GM23338 (cell line): Measurements from ENCODE around the gene PSORS1C2. TPM values are rescaled to one million over a fixed set of nuclear protein-coding genes. Genes with fewer than 3 reads are reported as not detected.

Experiments
- ATAC-seq: fragments of 200-7000 bp; cut with Tn5 transposase; 3 replicates; pipeline ENCODE4 v1.9.1; 2020
- DNase-seq: peaks from one replicate; pipeline ENCODE4 v3.0.0-alpha.2; 2015; ENCODE audit warnings: low spot score
- H2AFZ ChIP-seq: fragments of 200-600 bp; sonication (generic); 2 replicates; pipeline ENCODE4 v1.8.0; 2016; ENCODE audit warnings: antibody characterized with exemption, mild to moderate bottlenecking, moderate library complexity
- H3F3A ChIP-seq: fragments of 200-600 bp; sonication (generic); replicated peaks from 2 replicates; pipeline ENCODE4 v1.8.0; 2017; ENCODE audit warnings: antibody characterized with exemption, mixed run types, low read depth
- H3K27ac ChIP-seq: fragments of 200-600 bp; sonication (generic); 2 replicates; pipeline ENCODE4 v1.6.1; 2016; ENCODE audit warnings: low read depth
- H3K27me3 ChIP-seq: fragments of 200-600 bp; sonication (generic); 2 replicates; pipeline ENCODE4 v1.8.0; 2016; ENCODE audit warnings: mild to moderate bottlenecking, mixed run types, moderate library complexity; ENCODE audit not compliant: insufficient read depth
- H3K36me3 ChIP-seq: fragments of 200-600 bp; sonication (generic); 2 replicates; pipeline ENCODE4 v1.8.0; 2016; ENCODE audit warnings: mild to moderate bottlenecking; ENCODE audit not compliant: insufficient read depth
- H3K4me1 ChIP-seq: fragments of 200-600 bp; sonication (generic); 2 replicates; pipeline ENCODE4 v1.8.0; 2016; ENCODE audit warnings: mild to moderate bottlenecking, moderate library complexity; ENCODE audit not compliant: insufficient read depth
- H3K4me2 ChIP-seq: fragments of 200-600 bp; sonication (generic); 2 replicates; pipeline ENCODE4 v1.7.1; 2017; ENCODE audit warnings: mixed run types
- H3K4me3 ChIP-seq: fragments of 200-600 bp; sonication (generic); 2 replicates; pipeline ENCODE4 v1.6.1; 2016; ENCODE audit warnings: mixed run types
- H3K79me2 ChIP-seq: fragments of 200-600 bp; sonication (generic); replicated peaks from 2 replicates; pipeline ENCODE4 v1.8.0; 2017; ENCODE audit warnings: mild to moderate bottlenecking; ENCODE audit not compliant: insufficient read depth
- H3K9me2 ChIP-seq: fragments of 200-600 bp; sonication (generic); 2 replicates; pipeline ENCODE4 v1.8.0; 2017; ENCODE audit not compliant: insufficient read depth
- H4K20me1 ChIP-seq: fragments of 200-600 bp; sonication (generic); replicated peaks from 2 replicates; pipeline ENCODE4 v1.8.0; 2017; ENCODE audit warnings: mild to moderate bottlenecking; ENCODE audit not compliant: insufficient read depth
- H3K27ac Mint-ChIP-seq: 2 replicates; pipeline ENCODE4 v1.8.0; 2020; ENCODE audit warnings: inconsistent platforms, mild to moderate bottlenecking, moderate library complexity, mixed read lengths
- H3K27me3 Mint-ChIP-seq: 3 replicates; pipeline ENCODE4 v1.8.0; 2022; ENCODE audit warnings: low read depth, mild to moderate bottlenecking, moderate library complexity, mixed read lengths, inconsistent platforms; ENCODE audit not compliant: insufficient read depth, poor library complexity
- H3K36me3 Mint-ChIP-seq: 3 replicates; pipeline ENCODE4 v1.8.0; 2021; ENCODE audit warnings: low read depth, mild to moderate bottlenecking, inconsistent platforms, moderate library complexity, mixed read lengths
- H3K4me1 Mint-ChIP-seq: 3 replicates; pipeline ENCODE4 v1.8.0; 2020; ENCODE audit warnings: mild to moderate bottlenecking, inconsistent platforms, mixed read lengths
- H3K4me3 Mint-ChIP-seq: 3 replicates; pipeline ENCODE4 v1.8.0; 2021; ENCODE audit warnings: moderate library complexity, mild to moderate bottlenecking, inconsistent platforms, mixed read lengths
- H3K9me3 Mint-ChIP-seq: 3 replicates; pipeline ENCODE4 v1.8.0; 2020; ENCODE audit warnings: moderate library complexity, mild to moderate bottlenecking, inconsistent platforms, mixed read lengths
- CREB1 ChIP-seq: fragments of 250-450 bp; sonication (Bioruptor Pico); IDR thresholded peaks from 2 replicates; pipeline ENCODE4 v1.5.0; 2020; ENCODE audit warnings: low read depth, mild to moderate bottlenecking, moderate library complexity
- EZH2phosphoT487 ChIP-seq: fragments of 200-600 bp; sonication (generic); IDR thresholded peaks from one replicate; pipeline ENCODE4 v1.8.1; 2018; ENCODE audit warnings: antibody characterized with exemption; ENCODE audit not compliant: unreplicated experiment
- NANOG ChIP-seq: IDR thresholded peaks from 2 replicates; pipeline ENCODE4 v1.6.1; 2016; ENCODE audit warnings: antibody characterized with exemption, borderline replicate concordance
- STAT1 ChIP-seq: IDR thresholded peaks from one replicate; pipeline ENCODE4 v1.6.1; 2016; ENCODE audit warnings: antibody characterized with exemption; ENCODE audit not compliant: unreplicated experiment
- polyA plus RNA-seq: library from polyadenylated mRNA; unstranded; fragments of >200 nt; fragmentation: Nextera tagmentation; extraction: Ambion mirVana; gene quantifications from 2 replicates; pipeline ENCODE4 v1.2.1, GENCODE V29; 2016
- total RNA-seq: library from RNA; depleted of rRNA; stranded (reverse); fragments of >200 nt; shearing (Covaris generic); gene quantifications from 2 replicates; pipeline ENCODE4 v1.2.3, GENCODE V29; 2014
- TF ChIP-seq, protein P1 (sequence below), 2 experiments: fragments of 200-600 bp in 1 of 2; sonication (generic) in 1 of 2; conservative IDR thresholded peaks; 2 replicates each; pipeline versions ENCODE4 v1.5.1 to v1.6.1; 2016 to 2017; ENCODE audit warnings: antibody characterized with exemption in 2 of 2, low read depth in 2 of 2, mild to moderate bottlenecking in 2 of 2, moderate library complexity in 1 of 2
- TF ChIP-seq, protein P2 (sequence below): IDR thresholded peaks from 2 replicates; pipeline ENCODE4 v1.6.1; 2016; ENCODE audit warnings: antibody characterized with exemption
- TF ChIP-seq, protein P3 (sequence below): IDR thresholded peaks from one replicate; pipeline ENCODE4 v1.6.1; 2018; ENCODE audit warnings: antibody characterized with exemption; ENCODE audit not compliant: unreplicated experiment
- TF ChIP-seq, protein P4 (sequence below): fragments of 250-450 bp; sonication (Bioruptor Pico); IDR thresholded peaks from 2 replicates; pipeline ENCODE4 v1.5.0; 2020; ENCODE audit warnings: mild to moderate bottlenecking, moderate library complexity

Gene PSORS1C2
- total and polyA plus RNA-seq, 2 experiments from 2014 or later = 0.47 TPM; not detected in 1

DNA sequence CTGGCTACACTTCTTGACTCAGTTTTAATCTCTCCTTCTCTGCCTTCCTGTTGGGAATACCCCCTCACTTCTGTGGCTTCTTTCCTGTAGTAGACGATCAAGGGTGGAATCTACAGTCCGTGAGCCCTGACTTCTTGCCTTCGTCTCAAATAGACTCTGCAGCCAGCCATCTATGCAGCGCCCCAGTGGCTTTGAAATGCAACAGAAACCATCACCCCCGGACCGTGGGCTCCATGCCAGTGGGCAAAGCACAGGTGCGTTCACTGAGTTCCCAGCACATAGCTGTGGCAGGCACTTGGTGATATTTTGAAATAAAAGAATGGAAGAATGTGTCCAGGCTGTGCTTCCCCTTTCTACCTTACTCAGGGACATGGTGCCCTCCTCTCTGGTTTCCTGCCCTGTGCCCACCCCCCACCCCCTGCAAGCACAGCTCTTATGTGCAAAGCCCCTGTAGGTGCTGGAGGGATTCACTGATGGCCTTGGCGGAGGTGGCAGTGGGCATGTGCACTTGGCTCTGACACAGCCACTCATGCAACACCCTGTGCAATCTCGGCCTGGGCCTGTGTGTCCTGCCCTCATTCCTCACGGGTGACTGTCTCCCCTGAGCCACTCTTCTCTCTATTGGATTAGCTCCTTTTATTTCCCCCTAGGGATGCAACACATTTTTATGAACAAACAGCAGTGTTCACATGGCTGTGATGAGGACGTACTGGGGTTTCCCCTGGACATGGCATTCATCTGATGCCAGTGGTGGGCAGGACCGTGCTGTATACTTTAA is 13.1 kb downstream of the PSORS1C2 start:
- Histone ChIP-seq H3K79me2 (no peaks in the 10 kb centered on the region), H4K20me1 (no peaks in the 10 kb centered on the region), H3K4me1 (0 out of 2 replicates have a peak, but pooled peaks cover 4% of the 10 kb centered on the region), H3K4me2 (no peak overlapping the region), H3F3A (0 out of 2 replicates have a peak, but pooled peaks cover 4% of the 10 kb centered on the region), H3K27me3 (no peaks in the 10 kb centered on the region), H3K36me3 (no peaks in the 10 kb centered on the region), H2AFZ (no peak overlapping the region; the same call in 1 of the 2 replicates), H3K27ac (no peak overlapping the region), H3K9me2 (no peaks in the 10 kb centered on the region), H3K4me3 (no peak overlapping the region)
- no peaks in the 10 kb centered on the region; the same call in 2 of the 3 replicates for H3K9me3 Mint-ChIP-seq
- peaks cover 24% of the 10 kb centered on the region for H3K4me1 Mint-ChIP-seq
- no peak overlapping the region for H3K27ac Mint-ChIP-seq
- H3K4me3 Mint-ChIP-seq = no peak overlapping the region
- no peak for ATAC-seq
- no peak for TF ChIP-seq CREB1
- TF ChIP-seq, protein P1, sequence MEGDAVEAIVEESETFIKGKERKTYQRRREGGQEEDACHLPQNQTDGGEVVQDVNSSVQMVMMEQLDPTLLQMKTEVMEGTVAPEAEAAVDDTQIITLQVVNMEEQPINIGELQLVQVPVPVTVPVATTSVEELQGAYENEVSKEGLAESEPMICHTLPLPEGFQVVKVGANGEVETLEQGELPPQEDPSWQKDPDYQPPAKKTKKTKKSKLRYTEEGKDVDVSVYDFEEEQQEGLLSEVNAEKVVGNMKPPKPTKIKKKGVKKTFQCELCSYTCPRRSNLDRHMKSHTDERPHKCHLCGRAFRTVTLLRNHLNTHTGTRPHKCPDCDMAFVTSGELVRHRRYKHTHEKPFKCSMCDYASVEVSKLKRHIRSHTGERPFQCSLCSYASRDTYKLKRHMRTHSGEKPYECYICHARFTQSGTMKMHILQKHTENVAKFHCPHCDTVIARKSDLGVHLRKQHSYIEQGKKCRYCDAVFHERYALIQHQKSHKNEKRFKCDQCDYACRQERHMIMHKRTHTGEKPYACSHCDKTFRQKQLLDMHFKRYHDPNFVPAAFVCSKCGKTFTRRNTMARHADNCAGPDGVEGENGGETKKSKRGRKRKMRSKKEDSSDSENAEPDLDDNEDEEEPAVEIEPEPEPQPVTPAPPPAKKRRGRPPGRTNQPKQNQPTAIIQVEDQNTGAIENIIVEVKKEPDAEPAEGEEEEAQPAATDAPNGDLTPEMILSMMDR (conservative IDR thresholded peaks at IDR 0.05; ENCODE audit: low read depth in 2 of 2) = no peak
- TF ChIP-seq, protein P2, sequence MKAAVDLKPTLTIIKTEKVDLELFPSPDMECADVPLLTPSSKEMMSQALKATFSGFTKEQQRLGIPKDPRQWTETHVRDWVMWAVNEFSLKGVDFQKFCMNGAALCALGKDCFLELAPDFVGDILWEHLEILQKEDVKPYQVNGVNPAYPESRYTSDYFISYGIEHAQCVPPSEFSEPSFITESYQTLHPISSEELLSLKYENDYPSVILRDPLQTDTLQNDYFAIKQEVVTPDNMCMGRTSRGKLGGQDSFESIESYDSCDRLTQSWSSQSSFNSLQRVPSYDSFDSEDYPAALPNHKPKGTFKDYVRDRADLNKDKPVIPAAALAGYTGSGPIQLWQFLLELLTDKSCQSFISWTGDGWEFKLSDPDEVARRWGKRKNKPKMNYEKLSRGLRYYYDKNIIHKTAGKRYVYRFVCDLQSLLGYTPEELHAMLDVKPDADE = no peak
- TF ChIP-seq EZH2phosphoT487 = no peak
- no peak for TF ChIP-seq NANOG
- TF ChIP-seq, protein P3, sequence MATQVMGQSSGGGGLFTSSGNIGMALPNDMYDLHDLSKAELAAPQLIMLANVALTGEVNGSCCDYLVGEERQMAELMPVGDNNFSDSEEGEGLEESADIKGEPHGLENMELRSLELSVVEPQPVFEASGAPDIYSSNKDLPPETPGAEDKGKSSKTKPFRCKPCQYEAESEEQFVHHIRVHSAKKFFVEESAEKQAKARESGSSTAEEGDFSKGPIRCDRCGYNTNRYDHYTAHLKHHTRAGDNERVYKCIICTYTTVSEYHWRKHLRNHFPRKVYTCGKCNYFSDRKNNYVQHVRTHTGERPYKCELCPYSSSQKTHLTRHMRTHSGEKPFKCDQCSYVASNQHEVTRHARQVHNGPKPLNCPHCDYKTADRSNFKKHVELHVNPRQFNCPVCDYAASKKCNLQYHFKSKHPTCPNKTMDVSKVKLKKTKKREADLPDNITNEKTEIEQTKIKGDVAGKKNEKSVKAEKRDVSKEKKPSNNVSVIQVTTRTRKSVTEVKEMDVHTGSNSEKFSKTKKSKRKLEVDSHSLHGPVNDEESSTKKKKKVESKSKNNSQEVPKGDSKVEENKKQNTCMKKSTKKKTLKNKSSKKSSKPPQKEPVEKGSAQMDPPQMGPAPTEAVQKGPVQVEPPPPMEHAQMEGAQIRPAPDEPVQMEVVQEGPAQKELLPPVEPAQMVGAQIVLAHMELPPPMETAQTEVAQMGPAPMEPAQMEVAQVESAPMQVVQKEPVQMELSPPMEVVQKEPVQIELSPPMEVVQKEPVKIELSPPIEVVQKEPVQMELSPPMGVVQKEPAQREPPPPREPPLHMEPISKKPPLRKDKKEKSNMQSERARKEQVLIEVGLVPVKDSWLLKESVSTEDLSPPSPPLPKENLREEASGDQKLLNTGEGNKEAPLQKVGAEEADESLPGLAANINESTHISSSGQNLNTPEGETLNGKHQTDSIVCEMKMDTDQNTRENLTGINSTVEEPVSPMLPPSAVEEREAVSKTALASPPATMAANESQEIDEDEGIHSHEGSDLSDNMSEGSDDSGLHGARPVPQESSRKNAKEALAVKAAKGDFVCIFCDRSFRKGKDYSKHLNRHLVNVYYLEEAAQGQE = no peak
- TF ChIP-seq, protein P4, sequence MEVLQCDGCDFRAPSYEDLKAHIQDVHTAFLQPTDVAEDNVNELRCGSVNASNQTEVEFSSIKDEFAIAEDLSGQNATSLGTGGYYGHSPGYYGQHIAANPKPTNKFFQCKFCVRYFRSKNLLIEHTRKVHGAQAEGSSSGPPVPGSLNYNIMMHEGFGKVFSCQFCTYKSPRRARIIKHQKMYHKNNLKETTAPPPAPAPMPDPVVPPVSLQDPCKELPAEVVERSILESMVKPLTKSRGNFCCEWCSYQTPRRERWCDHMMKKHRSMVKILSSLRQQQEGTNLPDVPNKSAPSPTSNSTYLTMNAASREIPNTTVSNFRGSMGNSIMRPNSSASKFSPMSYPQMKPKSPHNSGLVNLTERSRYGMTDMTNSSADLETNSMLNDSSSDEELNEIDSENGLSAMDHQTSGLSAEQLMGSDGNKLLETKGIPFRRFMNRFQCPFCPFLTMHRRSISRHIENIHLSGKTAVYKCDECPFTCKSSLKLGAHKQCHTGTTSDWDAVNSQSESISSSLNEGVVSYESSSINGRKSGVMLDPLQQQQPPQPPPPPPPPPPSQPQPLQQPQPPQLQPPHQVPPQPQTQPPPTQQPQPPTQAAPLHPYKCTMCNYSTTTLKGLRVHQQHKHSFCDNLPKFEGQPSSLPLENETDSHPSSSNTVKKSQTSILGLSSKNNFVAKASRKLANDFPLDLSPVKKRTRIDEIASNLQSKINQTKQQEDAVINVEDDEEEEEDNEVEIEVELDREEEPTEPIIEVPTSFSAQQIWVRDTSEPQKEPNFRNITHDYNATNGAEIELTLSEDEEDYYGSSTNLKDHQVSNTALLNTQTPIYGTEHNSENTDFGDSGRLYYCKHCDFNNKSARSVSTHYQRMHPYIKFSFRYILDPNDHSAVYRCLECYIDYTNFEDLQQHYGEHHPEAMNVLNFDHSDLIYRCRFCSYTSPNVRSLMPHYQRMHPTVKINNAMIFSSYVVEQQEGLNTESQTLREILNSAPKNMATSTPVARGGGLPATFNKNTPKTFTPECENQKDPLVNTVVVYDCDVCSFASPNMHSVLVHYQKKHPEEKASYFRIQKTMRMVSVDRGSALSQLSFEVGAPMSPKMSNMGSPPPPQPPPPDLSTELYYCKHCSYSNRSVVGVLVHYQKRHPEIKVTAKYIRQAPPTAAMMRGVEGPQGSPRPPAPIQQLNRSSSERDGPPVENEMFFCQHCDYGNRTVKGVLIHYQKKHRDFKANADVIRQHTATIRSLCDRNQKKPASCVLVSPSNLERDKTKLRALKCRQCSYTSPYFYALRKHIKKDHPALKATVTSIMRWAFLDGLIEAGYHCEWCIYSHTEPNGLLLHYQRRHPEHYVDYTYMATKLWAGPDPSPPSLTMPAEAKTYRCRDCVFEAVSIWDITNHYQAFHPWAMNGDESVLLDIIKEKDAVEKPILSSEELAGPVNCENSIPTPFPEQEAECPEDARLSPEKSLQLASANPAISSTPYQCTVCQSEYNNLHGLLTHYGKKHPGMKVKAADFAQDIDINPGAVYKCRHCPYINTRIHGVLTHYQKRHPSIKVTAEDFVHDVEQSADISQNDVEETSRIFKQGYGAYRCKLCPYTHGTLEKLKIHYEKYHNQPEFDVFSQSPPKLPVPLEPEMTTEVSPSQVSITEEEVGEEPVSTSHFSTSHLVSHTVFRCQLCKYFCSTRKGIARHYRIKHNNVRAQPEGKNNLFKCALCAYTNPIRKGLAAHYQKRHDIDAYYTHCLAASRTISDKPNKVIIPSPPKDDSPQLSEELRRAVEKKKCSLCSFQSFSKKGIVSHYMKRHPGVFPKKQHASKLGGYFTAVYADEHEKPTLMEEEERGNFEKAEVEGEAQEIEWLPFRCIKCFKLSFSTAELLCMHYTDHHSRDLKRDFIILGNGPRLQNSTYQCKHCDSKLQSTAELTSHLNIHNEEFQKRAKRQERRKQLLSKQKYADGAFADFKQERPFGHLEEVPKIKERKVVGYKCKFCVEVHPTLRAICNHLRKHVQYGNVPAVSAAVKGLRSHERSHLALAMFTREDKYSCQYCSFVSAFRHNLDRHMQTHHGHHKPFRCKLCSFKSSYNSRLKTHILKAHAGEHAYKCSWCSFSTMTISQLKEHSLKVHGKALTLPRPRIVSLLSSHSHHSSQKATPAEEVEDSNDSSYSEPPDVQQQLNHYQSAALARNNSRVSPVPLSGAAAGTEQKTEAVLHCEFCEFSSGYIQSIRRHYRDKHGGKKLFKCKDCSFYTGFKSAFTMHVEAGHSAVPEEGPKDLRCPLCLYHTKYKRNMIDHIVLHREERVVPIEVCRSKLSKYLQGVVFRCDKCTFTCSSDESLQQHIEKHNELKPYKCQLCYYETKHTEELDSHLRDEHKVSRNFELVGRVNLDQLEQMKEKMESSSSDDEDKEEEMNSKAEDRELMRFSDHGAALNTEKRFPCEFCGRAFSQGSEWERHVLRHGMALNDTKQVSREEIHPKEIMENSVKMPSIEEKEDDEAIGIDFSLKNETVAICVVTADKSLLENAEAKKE (CRISPR knock-in tag) = no peak
- no peak for TF ChIP-seq STAT1
- H3K27me3 Mint-ChIP-seq = peaks cover 12% of the 10 kb centered on the region
- DNase-seq = no peak
- H3K36me3 Mint-ChIP-seq = no peaks in the 10 kb centered on the region
